Breast epithelium (tissue), 4 donors: Measurements from ENCODE around the gene RPL3. TPM values are rescaled to one million over a fixed set of nuclear protein-coding genes. Genes with fewer than 3 reads are reported as not detected.
"Not testable (repeated sequence)": the region's sequence is repeated elsewhere in the genome, so short reads cannot be mapped to it uniquely, and the experiment has no call there.

Experiments
- DNase-seq, 2 donors: peaks; one replicate each; pipeline ENCODE4 v3.0.0-alpha.2; 2019; ENCODE audit warnings: low spot score in 2 of 2
- H3K27ac ChIP-seq, 2 donors: fragments of 200-600 bp; sonication (generic) in 1 of 2; one replicate each; pipeline ENCODE4 v1.5.1; 2016 to 2019; ENCODE audit warnings: mild to moderate bottlenecking in 1 of 2
- H3K27me3 ChIP-seq, 2 donors: fragments of 200-600 bp; sonication (generic) in 1 of 2; one replicate each; pipeline versions ENCODE4 v1.5.1 to v1.6.0; 2017 to 2019; ENCODE audit warnings: control low read depth in 1 of 2, mild to moderate bottlenecking in 1 of 2
- H3K36me3 ChIP-seq: fragments of 200-600 bp; one replicate; pipeline ENCODE4 v1.5.1; 2019
- H3K4me1 ChIP-seq, 2 donors: fragments of 200-600 bp; sonication (generic); one replicate each; pipeline ENCODE4 v1.5.1; 2016 to 2019; ENCODE audit warnings: control low read depth in 1 of 2
- H3K4me3 ChIP-seq, 3 donors: fragments of 200-600 bp; sonication (generic); 1 replicate in 2 of 3; 2 replicates in 1 of 3; pipeline ENCODE4 v1.5.1; 2016 to 2019; ENCODE audit warnings: mild to moderate bottlenecking in 3 of 3, moderate library complexity in 2 of 3
- H3K9me3 ChIP-seq, 2 donors: fragments of 200-600 bp; sonication (generic) in 1 of 2; one replicate each; pipeline ENCODE4 v1.5.1; 2016 to 2019; ENCODE audit warnings: control low read depth in 1 of 2
- POLR2A ChIP-seq: fragments of 450-650 bp; IDR thresholded peaks from one replicate; pipeline ENCODE4 v1.6.1; 2016; ENCODE audit warnings: antibody characterized with exemption, mild to moderate bottlenecking, moderate library complexity
- POLR2AphosphoS5 ChIP-seq, 3 donors: sonication (generic); formaldehyde crosslinking; IDR thresholded peaks; one replicate each; pipeline ENCODE4 v1.6.1; 2017; ENCODE audit warnings: antibody characterized with exemption in 3 of 3
- intact Hi-C: fragments of 100-400 bp; cut with DNase I; formaldehyde crosslinking; loops from one replicate; pipeline ENCODE4 v1.15.1; 2023; ENCODE audit warnings: low total_unique reads
- total RNA-seq, 3 donors: library from RNA; depleted of rRNA; stranded (reverse); fragments of >200 nt; gene quantifications; one replicate each; pipeline ENCODE4 v1.1.0, GENCODE V29; 2016
- TF ChIP-seq, protein P1 (sequence below), 3 donors: fragments of 450-650 bp; IDR thresholded peaks; one replicate each; pipeline ENCODE4 v1.5.1; 2016 to 2017; ENCODE audit warnings: antibody characterized with exemption in 3 of 3, mild to moderate bottlenecking in 3 of 3, moderate library complexity in 3 of 3

Gene RPL3
- total RNA-seq, 3 donors from 2014 or later: 1,827 to 3,262 (median 2,633) TPM

DNA sequence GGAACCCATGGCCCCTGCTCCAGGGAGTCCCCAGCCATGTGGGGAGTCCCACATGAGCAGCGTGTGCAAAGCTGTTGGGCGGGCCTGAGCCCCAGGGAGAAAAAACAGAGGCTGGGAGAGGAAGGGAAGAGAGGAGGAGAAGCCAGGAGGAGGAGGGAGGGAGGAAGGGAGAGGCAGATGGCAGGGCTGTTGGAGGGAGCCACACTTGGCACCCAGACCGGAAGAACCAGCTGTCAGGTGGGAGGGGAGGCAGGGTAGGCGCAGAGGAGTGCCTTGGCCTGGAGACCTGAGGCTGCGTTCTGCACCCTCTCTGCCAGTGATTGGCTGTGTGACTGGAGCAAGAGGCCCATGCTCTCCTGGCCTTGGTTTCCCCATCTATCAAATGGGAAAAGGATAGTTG is 37.0 kb upstream of the RPL3 start:
- H3K4me1 ChIP-seq: peaks cover 0 to 6% of the 10 kb centered on the region in 2 donors
- no peak for TF ChIP-seq POLR2AphosphoS5 (IDR thresholded peaks at IDR 0.05)
- TF ChIP-seq, protein P1, sequence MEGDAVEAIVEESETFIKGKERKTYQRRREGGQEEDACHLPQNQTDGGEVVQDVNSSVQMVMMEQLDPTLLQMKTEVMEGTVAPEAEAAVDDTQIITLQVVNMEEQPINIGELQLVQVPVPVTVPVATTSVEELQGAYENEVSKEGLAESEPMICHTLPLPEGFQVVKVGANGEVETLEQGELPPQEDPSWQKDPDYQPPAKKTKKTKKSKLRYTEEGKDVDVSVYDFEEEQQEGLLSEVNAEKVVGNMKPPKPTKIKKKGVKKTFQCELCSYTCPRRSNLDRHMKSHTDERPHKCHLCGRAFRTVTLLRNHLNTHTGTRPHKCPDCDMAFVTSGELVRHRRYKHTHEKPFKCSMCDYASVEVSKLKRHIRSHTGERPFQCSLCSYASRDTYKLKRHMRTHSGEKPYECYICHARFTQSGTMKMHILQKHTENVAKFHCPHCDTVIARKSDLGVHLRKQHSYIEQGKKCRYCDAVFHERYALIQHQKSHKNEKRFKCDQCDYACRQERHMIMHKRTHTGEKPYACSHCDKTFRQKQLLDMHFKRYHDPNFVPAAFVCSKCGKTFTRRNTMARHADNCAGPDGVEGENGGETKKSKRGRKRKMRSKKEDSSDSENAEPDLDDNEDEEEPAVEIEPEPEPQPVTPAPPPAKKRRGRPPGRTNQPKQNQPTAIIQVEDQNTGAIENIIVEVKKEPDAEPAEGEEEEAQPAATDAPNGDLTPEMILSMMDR (IDR thresholded peaks at IDR 0.05): no peak
- TF ChIP-seq POLR2A: no peak
- no peaks in the 10 kb centered on the region for H3K27me3 ChIP-seq
- peak overlapping the region; percentile 33 to 43 for H3K27ac ChIP-seq
- peak; percentile 61 to 75 for DNase-seq
- no peak overlapping the region for H3K4me3 ChIP-seq
- no peaks in the 10 kb centered on the region for H3K36me3 ChIP-seq
- no peaks in the 10 kb centered on the region for H3K9me3 ChIP-seq
- intact Hi-C loops: no loop called here

DNA sequence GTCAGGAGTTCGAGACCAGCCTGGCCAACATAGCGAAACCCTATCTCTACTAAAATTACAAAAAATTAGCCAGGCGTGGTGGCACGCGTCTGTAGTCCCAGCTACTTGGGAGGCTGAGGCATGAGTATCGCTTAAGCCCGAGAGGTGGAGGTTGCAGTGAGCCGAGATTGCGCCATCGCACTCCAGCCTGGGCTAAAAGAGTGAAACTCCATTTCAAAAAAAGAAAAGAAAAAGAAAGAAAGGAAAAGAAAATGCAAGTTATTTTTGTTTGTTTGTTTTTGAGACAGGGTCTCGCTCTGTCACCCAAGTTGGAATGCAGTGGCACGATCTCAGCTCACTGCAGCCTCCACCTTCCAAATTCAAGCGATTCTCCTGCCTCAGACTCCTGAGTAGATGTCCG is 36.4 kb upstream of the RPL3 start:
- H3K4me3 ChIP-seq: not testable (repeated sequence)

GRCh38 chr22:39355080-39355479 is 35.7 kb upstream of the RPL3 start:
- Histone ChIP-seq H3K27me3 (no peaks in the 10 kb centered on the region), H3K4me3 (no peak overlapping the region), H3K9me3 (no peaks in the 10 kb centered on the region), H3K27ac (peak overlapping the region in 1 of 2 donors; percentile 21), H3K4me1 (peaks cover 0 to 16% of the 10 kb centered on the region in 2 donors), H3K36me3 (no peaks in the 10 kb centered on the region)
- intact Hi-C loops: no loop called here
- no peak for TF ChIP-seq POLR2AphosphoS5 (IDR thresholded peaks at IDR 0.05)
- no peak for TF ChIP-seq POLR2A
- TF ChIP-seq, protein P1 (IDR thresholded peaks at IDR 0.05): no peak
- DNase-seq: no peak

More for the DNA sequence above, 36.4 kb upstream of the RPL3 start:
- H3K27me3 ChIP-seq, intact Hi-C loops, DNase-seq, H3K36me3 ChIP-seq, H3K9me3 ChIP-seq, H3K27ac ChIP-seq: not testable (repeated sequence)
- H3K4me1 ChIP-seq: peaks cover 0 to 13% of the 10 kb centered on the region in 2 donors

DNA sequence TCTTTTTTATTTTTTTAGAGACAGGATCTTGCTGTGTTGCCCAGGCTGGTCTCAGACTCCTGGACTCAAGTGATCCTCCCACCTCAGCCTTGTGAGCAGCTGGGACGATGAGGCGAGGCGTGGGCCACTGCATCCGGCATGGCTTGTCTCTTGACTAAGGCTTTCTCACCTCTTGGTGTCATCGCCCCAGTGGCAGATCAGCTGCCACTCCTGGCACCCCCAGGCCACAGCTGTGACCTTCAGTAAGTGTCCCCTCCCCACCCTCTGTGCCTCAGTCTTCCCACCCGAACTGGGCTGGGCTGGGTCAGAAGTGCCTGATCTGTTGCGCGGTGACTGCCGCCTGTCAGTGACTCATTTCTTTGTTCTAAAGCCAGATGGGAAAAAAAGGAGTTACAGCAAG is 33.9 kb upstream of the RPL3 start:
- no peak for DNase-seq
- no peak overlapping the region for H3K4me3 ChIP-seq
- H3K27ac ChIP-seq: peak overlapping the region; percentile 52 to 58
- intact Hi-C loops: no loop called here
- TF ChIP-seq POLR2AphosphoS5 (IDR thresholded peaks at IDR 0.05): no peak
- no peak for TF ChIP-seq POLR2A
- TF ChIP-seq, protein P1 (IDR thresholded peaks at IDR 0.05): no peak
- H3K27me3 ChIP-seq: no peaks in the 10 kb centered on the region
- H3K4me1 ChIP-seq: peaks cover 6 to 22% of the 10 kb centered on the region in 2 donors
- H3K9me3 ChIP-seq: no peaks in the 10 kb centered on the region
- H3K36me3 ChIP-seq: no peaks in the 10 kb centered on the region

DNA sequence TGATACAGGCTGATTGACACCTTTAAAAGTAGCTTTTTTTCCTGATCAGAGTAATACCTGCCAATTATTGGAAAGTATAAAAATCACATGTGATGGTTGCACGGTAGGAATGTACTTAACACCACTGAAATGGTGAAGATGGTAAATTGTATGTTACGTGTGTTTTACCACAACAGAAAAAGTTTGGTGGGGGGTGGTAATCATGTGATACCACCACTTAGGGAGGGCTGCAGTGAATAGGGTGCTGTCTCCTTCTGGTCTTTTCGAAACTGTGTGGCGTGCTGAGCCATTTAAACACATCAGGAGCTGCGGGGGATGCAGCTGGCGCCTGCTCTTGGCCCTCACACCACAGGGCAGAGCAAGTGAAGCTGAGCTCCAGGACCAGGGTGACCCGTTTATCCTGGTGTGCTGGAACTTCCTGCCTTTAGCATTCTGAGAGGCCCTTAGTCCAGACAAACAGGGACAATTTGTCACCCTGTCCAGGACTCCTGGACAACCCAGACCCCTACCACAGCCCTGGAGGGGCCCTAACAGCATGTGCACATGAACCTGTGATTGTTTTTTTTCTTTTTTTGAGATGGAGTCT is 33.0 kb upstream of the RPL3 start:
- peaks cover 6 to 22% of the 10 kb centered on the region in 2 donors for H3K4me1 ChIP-seq
- peak overlapping the region; percentile 86 to 91 for H3K27ac ChIP-seq
- no peak overlapping the region for H3K4me3 ChIP-seq
- no peaks in the 10 kb centered on the region for H3K27me3 ChIP-seq
- intact Hi-C loops: no loop called here
- DNase-seq: no peak
- no peaks in the 10 kb centered on the region for H3K9me3 ChIP-seq
- no peaks in the 10 kb centered on the region for H3K36me3 ChIP-seq
- no peak for TF ChIP-seq POLR2AphosphoS5 (IDR thresholded peaks at IDR 0.05)
- TF ChIP-seq, protein P1 (IDR thresholded peaks at IDR 0.05): no peak
- TF ChIP-seq POLR2A: no peak
